Endothelial cell of umbilical vein (primary cell): Measurements from ENCODE around the gene CWC27. TPM values are rescaled to one million over a fixed set of nuclear protein-coding genes. Genes with fewer than 3 reads are reported as not detected.

Source experiments
- BruUV-seq: library from RNA; stranded (reverse); fragments of 400-500 nt; replicated peaks from 2 replicates; lab custom pipeline; 2021; lab: Mats Ljungman, UMichigan
- CTCF ChIA-PET: fragments of 300-600, 350-600 bp; sonication (Branson Sonifier 250); formaldehyde crosslinking; loops from one replicate; lab custom pipeline; 2021; ENCODE audit warnings: antibody characterized with exemption, inconsistent platforms; lab: Charles Lee
- POLR2A ChIA-PET: fragments of 300-600, 350-600 bp; sonication (Branson Sonifier 250); formaldehyde crosslinking; loops from one replicate; lab custom pipeline; 2021; ENCODE audit warnings: antibody characterized with exemption, inconsistent platforms; lab: Charles Lee
- DNase-seq: peaks from one replicate; pipeline ENCODE4 v3.0.0-alpha.2; 2011; ENCODE audit warnings: low read depth, low spot score
- FAIRE-seq: peaks from 2 replicates; lab custom pipeline; 2011; peaks lifted over from hg19 to GRCh38; lab: Jason Lieb, UNC
- H2AFZ ChIP-seq: 2 replicates; pipeline ENCODE4 v1.6.0; 2012; ENCODE audit warnings: low read depth, low read length, control low read depth, inconsistent platforms
- H3K27ac ChIP-seq: 2 replicates; pipeline ENCODE4 v1.5.1; 2011; ENCODE audit warnings: low read depth, mild to moderate bottlenecking, control low read depth, low read length, moderate library complexity; ENCODE audit not compliant: insufficient read depth
- H3K27me3 ChIP-seq, 2 experiments: 2 replicates each; pipeline versions ENCODE4 v1.6.0 to v1.6.1; 2011; ENCODE audit warnings: low read length in 2 of 2, mixed read lengths in 1 of 2; ENCODE audit not compliant: control insufficient read depth in 2 of 2, insufficient read depth in 2 of 2
- H3K36me3 ChIP-seq, 2 experiments: 2 replicates in 1 of 2; 3 replicates in 1 of 2; pipeline ENCODE4 v1.5.1; 2011; ENCODE audit warnings: low read length in 2 of 2, mild to moderate bottlenecking in 1 of 2, moderate library complexity in 1 of 2; ENCODE audit not compliant: control insufficient read depth in 2 of 2, insufficient read depth in 2 of 2; ENCODE audit errors: extremely low read depth in 1 of 2
- H3K4me1 ChIP-seq: 3 replicates; pipeline ENCODE4 v1.5.1; 2011; ENCODE audit warnings: mild to moderate bottlenecking, low read length; ENCODE audit not compliant: control insufficient read depth, insufficient read depth; ENCODE audit errors: extremely low read depth
- H3K4me2 ChIP-seq: 2 replicates; pipeline ENCODE4 v1.6.1; 2011; ENCODE audit warnings: low read length, control low read depth, mixed read lengths; ENCODE audit not compliant: insufficient read depth
- H3K4me3 ChIP-seq, 3 experiments: fragments of 200-600 bp in 1 of 3; sonication (generic), shearing (Covaris generic) in 1 of 3; replicated peaks in 1 of 3; 2 replicates each; pipeline ENCODE4 v1.5.1; 2011 to 2016; ENCODE audit warnings: control low read depth in 3 of 3, low read length in 3 of 3, mild to moderate bottlenecking in 2 of 3, inconsistent platforms in 1 of 3, low read depth in 1 of 3, moderate library complexity in 1 of 3; ENCODE audit not compliant: insufficient read depth in 1 of 3
- H3K79me2 ChIP-seq: 2 replicates; pipeline ENCODE4 v1.6.0; 2012; ENCODE audit warnings: low read length, inconsistent platforms; ENCODE audit not compliant: control insufficient read depth, insufficient read depth
- H3K9ac ChIP-seq: replicated peaks from 2 replicates; pipeline ENCODE3; 2011; ENCODE audit warnings: low read length, control low read depth; ENCODE audit not compliant: insufficient read depth; ENCODE audit errors: extremely low read depth
- H3K9me1 ChIP-seq: replicated peaks from 3 replicates; pipeline ENCODE4 v1.6.0; 2011; ENCODE audit warnings: mild to moderate bottlenecking, low read length; ENCODE audit not compliant: control insufficient read depth, insufficient read depth; ENCODE audit errors: extremely low read depth
- H3K9me3 ChIP-seq: replicated peaks from 2 replicates; pipeline ENCODE4 v1.5.1; 2012; ENCODE audit warnings: low read length, inconsistent platforms; ENCODE audit not compliant: control insufficient read depth, insufficient read depth
- H4K20me1 ChIP-seq: replicated peaks from 2 replicates; pipeline ENCODE3; 2011; ENCODE audit warnings: mild to moderate bottlenecking, low read length; ENCODE audit not compliant: control insufficient read depth, insufficient read depth; ENCODE audit errors: extremely low read depth
- EZH2 ChIP-seq: IDR thresholded peaks from 2 replicates; pipeline ENCODE4 v1.6.1; 2012; ENCODE audit warnings: borderline replicate concordance, low read depth, mild to moderate bottlenecking, moderate library complexity, low read length, inconsistent platforms; ENCODE audit not compliant: severe bottlenecking
- FOS ChIP-seq: IDR thresholded peaks from 2 replicates; pipeline ENCODE4 v1.6.1; 2011; ENCODE audit warnings: mild to moderate bottlenecking, low read length, moderate library complexity, borderline replicate concordance; ENCODE audit not compliant: insufficient read depth
- GATA2 ChIP-seq: IDR thresholded peaks from 2 replicates; pipeline ENCODE4 v1.7.0; 2011; ENCODE audit warnings: low read depth, mild to moderate bottlenecking, moderate library complexity, mixed read lengths, low read length; ENCODE audit not compliant: insufficient read length, insufficient read depth
- JUN ChIP-seq: IDR thresholded peaks from 2 replicates; pipeline ENCODE4 v1.6.1; 2011; ENCODE audit warnings: borderline replicate concordance, low read depth; ENCODE audit not compliant: insufficient read length, insufficient read depth
- MYC ChIP-seq: IDR thresholded peaks from one replicate; pipeline ENCODE4 v1.6.1; 2011; ENCODE audit warnings: mild to moderate bottlenecking, low read depth, low read length
- POLR2A ChIP-seq: IDR thresholded peaks from 2 replicates; pipeline ENCODE4 v1.6.1; 2012; ENCODE audit warnings: low read depth, mild to moderate bottlenecking, control low read depth, low read length
- POLR2AphosphoS5 ChIP-seq: IDR thresholded peaks from 2 replicates; pipeline ENCODE4 v1.6.1; 2012; ENCODE audit warnings: low read depth, mild to moderate bottlenecking, control low read depth, low read length, moderate library complexity; ENCODE audit not compliant: insufficient read depth
- dilution Hi-C: fragments of 300-500 bp; cut with MboI; formaldehyde crosslinking; loops from one replicate; pipeline ENCODE4 v1.15.0; 2019; ENCODE audit warnings: low sequenced_read_pairs; ENCODE audit not compliant: extremely low pct_ligation_motif_present
- intact Hi-C: fragments of 100-400 bp; cut with micrococcal nuclease; formaldehyde crosslinking; loops from one replicate; pipeline ENCODE4 v1.10.0; 2022
- polyA plus RNA-seq, 4 experiments: library from polyadenylated mRNA; depleted of rRNA in 3 of 4; stranded (reverse) in 3 of 4; unstranded in 1 of 4; fragments of >200 nt; gene quantifications; 2 replicates each; pipeline versions ENCODE4 v1.2.1 to v1.2.3, GENCODE V29; 2011 to 2012; ENCODE audit warnings: missing spikeins in 1 of 4
- total RNA-seq: library from RNA; stranded (reverse); gene quantifications from 2 replicates; pipeline ENCODE4 v1.2.3, GENCODE V29; 2021
- TF ChIP-seq, protein P1 (sequence below), 2 donors: IDR thresholded peaks; 1 replicate in 1 of 2; 2 replicates in 1 of 2; pipeline ENCODE4 v1.5.1; 2011; ENCODE audit warnings: low read length in 2 of 2, mild to moderate bottlenecking in 2 of 2, moderate library complexity in 2 of 2, control low read depth in 1 of 2, inconsistent platforms in 1 of 2, low read depth in 1 of 2; ENCODE audit not compliant: insufficient read depth in 1 of 2; ENCODE audit errors: extremely low read depth in 1 of 2
- TF ChIP-seq, protein P2 (sequence below): IDR thresholded peaks from 2 replicates; pipeline ENCODE4 v1.6.1; 2011; ENCODE audit not compliant: insufficient read depth, insufficient read length

The CWC27 gene
- total and polyA plus RNA-seq, 2 donors (not counting 3 experiments of a cell fraction or from before 2014, with no cell fraction given): 11.9 to 23.8 TPM

DNA sequence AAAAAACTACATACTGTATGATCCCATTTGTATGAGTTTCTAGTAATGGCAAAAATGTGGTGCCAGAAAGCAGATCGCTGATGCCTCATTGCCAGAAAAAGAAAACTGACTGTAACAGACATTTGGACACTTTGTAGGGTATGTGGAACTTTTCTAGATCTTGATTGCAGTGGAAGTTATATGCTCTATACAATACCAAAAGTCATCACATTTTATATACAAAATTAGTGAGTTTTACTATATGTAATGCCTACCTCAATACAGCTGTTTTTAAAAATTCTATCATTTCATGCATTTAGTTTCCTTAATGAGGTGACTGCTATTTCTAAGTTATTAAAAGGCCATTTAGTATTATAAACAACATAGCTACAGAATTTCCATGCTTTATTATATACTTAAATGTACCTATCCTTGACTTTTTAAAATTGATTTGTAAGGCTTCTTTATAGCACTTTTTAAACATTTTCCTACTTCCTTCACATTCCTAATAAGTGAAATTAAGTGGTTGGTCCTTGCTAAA is 199.9 kb downstream of the CWC27 start:
- intact Hi-C loops: no loop called here
- ChIA-PET CTCF (interaction anchor here (1.2 to 1.3 kb wide), 2 partner anchors 9 to 515 kb away, joined by 3 to 5 read pairs; no protein-coding TSS in a partner anchor), POLR2A (no interaction called here)
- Histone ChIP-seq H3K4me1 (no peaks in the 10 kb centered on the region), H4K20me1 (no peaks in the 10 kb centered on the region), H3K27ac (no peak overlapping the region), H3K27me3 (no peaks in the 10 kb centered on the region), H3K36me3 (no peaks in the 10 kb centered on the region), H3K9me1 (no peaks in the 10 kb centered on the region), H3K79me2 (no peaks in the 10 kb centered on the region), H3K4me3 (no peak overlapping the region), H3K4me2 (no peak overlapping the region), H2AFZ (no peak overlapping the region), H3K9ac (no peak overlapping the region), H3K9me3 (peaks cover under 1% of the 10 kb centered on the region)
- dilution Hi-C loops: no loop called here
- DNase-seq (no peak), FAIRE-seq (no peak)
- no TSS peak for BruUV-seq
- TF ChIP-seq GATA2: no peak
- TF ChIP-seq, protein P1, sequence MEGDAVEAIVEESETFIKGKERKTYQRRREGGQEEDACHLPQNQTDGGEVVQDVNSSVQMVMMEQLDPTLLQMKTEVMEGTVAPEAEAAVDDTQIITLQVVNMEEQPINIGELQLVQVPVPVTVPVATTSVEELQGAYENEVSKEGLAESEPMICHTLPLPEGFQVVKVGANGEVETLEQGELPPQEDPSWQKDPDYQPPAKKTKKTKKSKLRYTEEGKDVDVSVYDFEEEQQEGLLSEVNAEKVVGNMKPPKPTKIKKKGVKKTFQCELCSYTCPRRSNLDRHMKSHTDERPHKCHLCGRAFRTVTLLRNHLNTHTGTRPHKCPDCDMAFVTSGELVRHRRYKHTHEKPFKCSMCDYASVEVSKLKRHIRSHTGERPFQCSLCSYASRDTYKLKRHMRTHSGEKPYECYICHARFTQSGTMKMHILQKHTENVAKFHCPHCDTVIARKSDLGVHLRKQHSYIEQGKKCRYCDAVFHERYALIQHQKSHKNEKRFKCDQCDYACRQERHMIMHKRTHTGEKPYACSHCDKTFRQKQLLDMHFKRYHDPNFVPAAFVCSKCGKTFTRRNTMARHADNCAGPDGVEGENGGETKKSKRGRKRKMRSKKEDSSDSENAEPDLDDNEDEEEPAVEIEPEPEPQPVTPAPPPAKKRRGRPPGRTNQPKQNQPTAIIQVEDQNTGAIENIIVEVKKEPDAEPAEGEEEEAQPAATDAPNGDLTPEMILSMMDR (IDR thresholded peaks at IDR 0.05; ENCODE audit: extremely low read depth in 1 of 2, insufficient read depth in 1 of 2, low read depth in 1 of 2, low read length in 2 of 2): no peak

DNA sequence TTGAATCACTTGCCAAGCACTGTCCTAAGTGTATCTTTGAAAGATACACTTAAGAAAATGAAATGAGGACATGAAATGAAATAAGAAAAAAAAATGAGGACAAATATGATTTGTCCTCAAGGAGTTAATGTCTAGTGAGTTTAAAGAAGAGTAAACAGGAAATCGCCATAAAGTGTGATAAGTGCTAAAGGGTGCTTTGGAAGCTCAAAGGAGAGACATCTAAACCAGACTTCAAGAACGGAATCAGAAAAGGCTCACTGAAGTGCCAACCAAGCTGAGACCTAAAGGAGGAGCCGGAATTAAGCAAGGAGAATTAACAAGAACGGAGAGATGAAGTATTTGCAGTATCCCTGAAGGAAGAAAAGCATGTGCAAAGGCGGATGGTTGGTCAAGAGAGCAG is 200.8 kb downstream of the CWC27 start:
- dilution Hi-C loops (no loop called here), intact Hi-C loops (no loop called here)
- no peak for TF ChIP-seq POLR2AphosphoS5
- TF ChIP-seq, protein P2, sequence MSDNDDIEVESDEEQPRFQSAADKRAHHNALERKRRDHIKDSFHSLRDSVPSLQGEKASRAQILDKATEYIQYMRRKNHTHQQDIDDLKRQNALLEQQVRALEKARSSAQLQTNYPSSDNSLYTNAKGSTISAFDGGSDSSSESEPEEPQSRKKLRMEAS: no peak
- no peak for TF ChIP-seq POLR2A
- TF ChIP-seq, protein P1 (IDR thresholded peaks at IDR 0.05; ENCODE audit: extremely low read depth in 1 of 2, insufficient read depth in 1 of 2, low read depth in 1 of 2, low read length in 2 of 2): no peak
- TF ChIP-seq FOS: no peak
- TF ChIP-seq JUN: no peak
- TF ChIP-seq GATA2: no peak
- no peak for TF ChIP-seq MYC
- no peak for TF ChIP-seq EZH2
- Histone ChIP-seq H3K9ac (no peak overlapping the region), H3K36me3 (no peaks in the 10 kb centered on the region), H3K27ac (no peak overlapping the region), H3K79me2 (no peaks in the 10 kb centered on the region), H3K9me1 (no peaks in the 10 kb centered on the region), H3K9me3 (no peaks in the 10 kb centered on the region), H4K20me1 (no peaks in the 10 kb centered on the region), H2AFZ (no peak overlapping the region), H3K4me3 (no peak overlapping the region), H3K27me3 (no peaks in the 10 kb centered on the region), H3K4me1 (no peaks in the 10 kb centered on the region), H3K4me2 (no peak overlapping the region)
- POLR2A ChIA-PET: no interaction called here
- DNase-seq (no peak), FAIRE-seq (no peak)
- no TSS peak for BruUV-seq
- CTCF ChIA-PET: interaction anchor here (1.2 to 1.3 kb wide), 2 partner anchors 10 to 514 kb away, joined by 3 to 5 read pairs; no protein-coding TSS in a partner anchor
